Measurements from ENCODE around the gene KRTAP4-16.

The KRTAP4-16 gene

DNA sequence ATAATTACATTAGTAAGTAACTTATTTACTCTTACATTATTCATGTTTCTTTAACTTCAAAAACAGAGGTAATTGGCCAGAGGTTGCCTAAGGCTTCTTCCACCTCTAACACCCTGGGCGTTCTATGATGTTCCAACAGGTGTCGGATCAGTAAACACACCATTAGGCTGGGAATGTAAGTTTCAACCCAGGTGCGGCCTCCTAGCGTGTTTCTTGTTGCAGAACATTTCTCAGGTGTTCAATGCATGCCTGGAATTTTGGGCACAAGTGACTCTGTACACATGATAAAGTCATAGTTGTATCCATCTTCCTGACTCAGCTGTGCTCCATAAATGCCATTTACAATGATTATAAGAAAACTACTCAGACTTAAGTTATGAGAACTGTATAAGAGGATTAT is 48.0 kb downstream of the KRTAP4-16 start:
- no peak for DNase-seq (ENCODE audit: extremely low spot score)
- TF ChIP-seq, protein P1, sequence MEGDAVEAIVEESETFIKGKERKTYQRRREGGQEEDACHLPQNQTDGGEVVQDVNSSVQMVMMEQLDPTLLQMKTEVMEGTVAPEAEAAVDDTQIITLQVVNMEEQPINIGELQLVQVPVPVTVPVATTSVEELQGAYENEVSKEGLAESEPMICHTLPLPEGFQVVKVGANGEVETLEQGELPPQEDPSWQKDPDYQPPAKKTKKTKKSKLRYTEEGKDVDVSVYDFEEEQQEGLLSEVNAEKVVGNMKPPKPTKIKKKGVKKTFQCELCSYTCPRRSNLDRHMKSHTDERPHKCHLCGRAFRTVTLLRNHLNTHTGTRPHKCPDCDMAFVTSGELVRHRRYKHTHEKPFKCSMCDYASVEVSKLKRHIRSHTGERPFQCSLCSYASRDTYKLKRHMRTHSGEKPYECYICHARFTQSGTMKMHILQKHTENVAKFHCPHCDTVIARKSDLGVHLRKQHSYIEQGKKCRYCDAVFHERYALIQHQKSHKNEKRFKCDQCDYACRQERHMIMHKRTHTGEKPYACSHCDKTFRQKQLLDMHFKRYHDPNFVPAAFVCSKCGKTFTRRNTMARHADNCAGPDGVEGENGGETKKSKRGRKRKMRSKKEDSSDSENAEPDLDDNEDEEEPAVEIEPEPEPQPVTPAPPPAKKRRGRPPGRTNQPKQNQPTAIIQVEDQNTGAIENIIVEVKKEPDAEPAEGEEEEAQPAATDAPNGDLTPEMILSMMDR (IDR thresholded peaks at IDR 0.05; ENCODE audit: control extremely low read depth, extremely low read depth, low read depth, missing control alignments) = no peak
- ChIA-PET CTCF (no interaction called here), POLR2A (no interaction called here)

DNA sequence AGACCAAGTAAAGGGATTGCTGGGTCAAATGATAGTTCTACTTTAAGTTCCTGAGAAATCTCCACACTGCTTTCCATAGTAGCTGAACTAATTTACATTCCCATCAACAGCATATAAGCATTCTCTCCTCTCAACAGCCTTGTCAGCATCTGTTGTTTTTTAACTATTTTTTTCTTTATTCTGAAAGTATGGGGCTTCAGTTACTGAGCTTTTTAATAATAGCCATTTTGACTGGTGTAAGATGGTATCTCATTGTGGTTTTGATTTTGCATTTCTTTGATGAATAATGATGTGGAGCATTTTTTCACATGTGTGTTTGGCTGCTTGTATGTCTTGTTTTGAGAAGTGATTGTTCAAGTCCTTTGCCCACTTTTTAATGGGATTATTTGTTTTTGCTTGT is 49.4 kb downstream of the KRTAP4-16 start:
- POLR2A ChIA-PET = no interaction called here
- TF ChIP-seq, protein P1 (IDR thresholded peaks at IDR 0.05; ENCODE audit: control extremely low read depth, extremely low read depth, low read depth, missing control alignments) = no peak
- no peak for DNase-seq (ENCODE audit: extremely low spot score)
- CTCF ChIA-PET = no interaction called here
